ENCODE data around the gene OR4D11.

The OR4D11 gene

GRCh38 chr11:59503276-59503675, at the start of gene OR4D11:
Gene OR4D11, plus strand, starts transcription at chr11:59503576. Its CDS starts 0 bp downstream, at chr11:59503576.
- Histone ChIP-seq H3K36me3 (ENCODE audit: control insufficient read depth, insufficient read depth, low read length) (no peaks in the 10 kb centered on the region), H3K4me1 (ENCODE audit: control insufficient read depth, insufficient read depth, low read length) (no peaks in the 10 kb centered on the region), H3K9ac (ENCODE audit: low read depth, low read length) (no peak within 1 kb of the TSS), H3K4me3 (ENCODE audit: low read depth, low read length) (no peak within 1 kb of the TSS), H3K9me3 (ENCODE audit: control insufficient read depth, insufficient read depth, low read length) (no peaks in the 10 kb centered on the region), H3K27me3 (ENCODE audit: control insufficient read depth, insufficient read depth, low read length) (no peaks in the 10 kb centered on the region), H3K27ac (ENCODE audit: low read depth, low read length) (no peak within 1 kb of the TSS)

DNA sequence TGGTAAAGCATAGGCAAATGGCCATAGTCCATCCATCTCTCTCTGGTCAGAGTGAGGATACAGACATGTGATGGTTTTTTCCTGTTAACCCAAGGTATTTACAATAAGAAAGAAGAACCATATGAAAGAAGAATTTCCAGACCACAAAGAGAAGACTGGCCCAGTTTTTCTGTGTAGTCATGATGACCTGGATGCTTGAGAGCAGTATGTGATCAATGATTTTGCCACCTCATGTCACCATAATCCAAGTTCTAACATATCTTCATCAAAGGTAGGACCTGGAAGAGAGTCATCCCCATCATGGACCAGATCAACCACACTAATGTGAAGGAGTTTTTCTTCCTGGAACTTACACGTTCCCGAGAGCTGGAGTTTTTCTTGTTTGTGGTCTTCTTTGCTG, 46.7 kb upstream of the OR4D11 start, which contains the start of gene OR4D6:
OR4D6 (plus strand) TSS at position 301 of the 400 bp plus-strand sequence; CDS start at position 301, 0 bp downstream.
- Histone ChIP-seq H3K4me3 (ENCODE audit: low read depth, low read length) (no peak within 1 kb of the TSS), H3K36me3 (ENCODE audit: control insufficient read depth, insufficient read depth, low read length) (no peaks in the 10 kb centered on the region), H3K4me1 (ENCODE audit: control insufficient read depth, insufficient read depth, low read length) (no peaks in the 10 kb centered on the region), H3K27ac (ENCODE audit: low read depth, low read length) (no peak within 1 kb of the TSS), H3K9me3 (ENCODE audit: control insufficient read depth, insufficient read depth, low read length) (no peaks in the 10 kb centered on the region), H3K9ac (ENCODE audit: low read depth, low read length) (no peak within 1 kb of the TSS), H3K27me3 (ENCODE audit: control insufficient read depth, insufficient read depth, low read length) (no peaks in the 10 kb centered on the region)

DNA sequence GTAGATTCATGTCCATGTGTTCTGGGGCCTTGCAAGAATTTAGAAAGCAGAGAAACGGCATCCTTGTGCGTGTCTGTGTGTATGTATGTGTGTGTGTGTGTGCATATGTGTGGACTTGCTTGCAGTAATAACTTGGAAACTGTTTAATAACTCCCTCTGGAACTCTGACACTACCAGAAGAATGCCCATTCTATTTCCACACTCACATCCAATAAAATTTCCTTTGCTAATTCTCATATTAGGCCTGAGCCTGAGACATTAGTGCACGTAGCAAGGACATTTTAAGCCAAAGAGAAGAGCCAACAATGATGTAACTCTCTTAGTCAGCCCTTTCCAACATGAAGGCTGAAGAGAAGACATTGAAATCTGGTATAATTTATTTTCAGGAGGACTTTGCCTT, 43.5 kb upstream of the OR4D11 start:
- Histone ChIP-seq H3K4me3 (ENCODE audit: low read depth, low read length) (no peak overlapping the region), H3K27me3 (ENCODE audit: control insufficient read depth, insufficient read depth, low read length) (no peaks in the 10 kb centered on the region)

GRCh38 chr11:59463190-59463641, 40.2 kb upstream of the OR4D11 start:
- no peak overlapping the region for H3K4me3 ChIP-seq (ENCODE audit: low read depth, low read length)

More for the DNA sequence above, 43.5 kb upstream of the OR4D11 start:
- no peak overlapping the region for H3K9ac ChIP-seq (ENCODE audit: low read depth, low read length)
- no peak overlapping the region for H3K27ac ChIP-seq (ENCODE audit: low read depth, low read length)
- H3K4me1 ChIP-seq (ENCODE audit: control insufficient read depth, insufficient read depth, low read length): no peaks in the 10 kb centered on the region
- H3K9me3 ChIP-seq (ENCODE audit: control insufficient read depth, insufficient read depth, low read length): no peaks in the 10 kb centered on the region
- H3K36me3 ChIP-seq (ENCODE audit: control insufficient read depth, insufficient read depth, low read length): no peaks in the 10 kb centered on the region

DNA sequence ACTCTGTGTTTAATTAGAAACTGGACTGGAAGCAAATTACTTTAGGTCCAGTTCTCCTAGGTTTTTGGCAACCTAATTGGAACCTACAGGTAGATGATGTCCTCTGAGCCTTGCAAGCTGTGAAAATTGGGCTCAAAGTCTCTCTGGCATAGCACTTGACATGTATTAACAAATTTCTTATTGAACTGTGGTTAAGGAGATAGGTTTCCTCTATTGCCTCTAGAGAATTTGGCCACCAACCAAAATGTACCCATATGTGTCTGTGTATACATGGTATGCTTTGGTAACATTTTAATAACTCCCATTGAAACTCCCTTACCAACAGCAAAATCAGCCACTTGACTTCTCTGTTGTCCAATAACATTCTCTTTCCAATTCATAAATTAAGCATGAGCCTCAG, 30.4 kb upstream of the OR4D11 start, which contains the start of gene OR4D10:
OR4D10 (plus strand) TSS at position 301 of the 400 bp plus-strand sequence. CDS start 4,115 bp downstream, outside the sequence.
- no peaks in the 10 kb centered on the region for H3K27me3 ChIP-seq (ENCODE audit: control insufficient read depth, insufficient read depth, low read length)
- no peaks in the 10 kb centered on the region for H3K9me3 ChIP-seq (ENCODE audit: control insufficient read depth, insufficient read depth, low read length)
- no peak within 1 kb of the TSS for H3K9ac ChIP-seq (ENCODE audit: low read depth, low read length)

More at GRCh38 chr11:59463190-59463641, 40.2 kb upstream of the OR4D11 start:
- Histone ChIP-seq H3K4me1 (ENCODE audit: control insufficient read depth, insufficient read depth, low read length) (no peaks in the 10 kb centered on the region), H3K9ac (ENCODE audit: low read depth, low read length) (no peak overlapping the region), H3K9me3 (ENCODE audit: control insufficient read depth, insufficient read depth, low read length) (no peaks in the 10 kb centered on the region), H3K27me3 (ENCODE audit: control insufficient read depth, insufficient read depth, low read length) (no peaks in the 10 kb centered on the region), H3K36me3 (ENCODE audit: control insufficient read depth, insufficient read depth, low read length) (no peaks in the 10 kb centered on the region), H3K27ac (ENCODE audit: low read depth, low read length) (no peak overlapping the region)

GRCh38 chr11:59475176-59475575, 28.2 kb upstream of the OR4D11 start:
- Histone ChIP-seq H3K36me3 (ENCODE audit: control insufficient read depth, insufficient read depth, low read length) (no peaks in the 10 kb centered on the region), H3K9ac (ENCODE audit: low read depth, low read length) (no peak overlapping the region), H3K9me3 (ENCODE audit: control insufficient read depth, insufficient read depth, low read length) (no peaks in the 10 kb centered on the region), H3K4me3 (ENCODE audit: low read depth, low read length) (no peak overlapping the region), H3K27me3 (ENCODE audit: control insufficient read depth, insufficient read depth, low read length) (no peaks in the 10 kb centered on the region), H3K4me1 (ENCODE audit: control insufficient read depth, insufficient read depth, low read length) (no peaks in the 10 kb centered on the region), H3K27ac (ENCODE audit: low read depth, low read length) (no peak overlapping the region)

More for the DNA sequence above, 30.4 kb upstream of the OR4D11 start, which contains the start of gene OR4D10:
- Histone ChIP-seq H3K27ac (ENCODE audit: low read depth, low read length) (no peak within 1 kb of the TSS), H3K36me3 (ENCODE audit: control insufficient read depth, insufficient read depth, low read length) (no peaks in the 10 kb centered on the region), H3K4me3 (ENCODE audit: low read depth, low read length) (no peak within 1 kb of the TSS), H3K4me1 (ENCODE audit: control insufficient read depth, insufficient read depth, low read length) (no peaks in the 10 kb centered on the region)

DNA sequence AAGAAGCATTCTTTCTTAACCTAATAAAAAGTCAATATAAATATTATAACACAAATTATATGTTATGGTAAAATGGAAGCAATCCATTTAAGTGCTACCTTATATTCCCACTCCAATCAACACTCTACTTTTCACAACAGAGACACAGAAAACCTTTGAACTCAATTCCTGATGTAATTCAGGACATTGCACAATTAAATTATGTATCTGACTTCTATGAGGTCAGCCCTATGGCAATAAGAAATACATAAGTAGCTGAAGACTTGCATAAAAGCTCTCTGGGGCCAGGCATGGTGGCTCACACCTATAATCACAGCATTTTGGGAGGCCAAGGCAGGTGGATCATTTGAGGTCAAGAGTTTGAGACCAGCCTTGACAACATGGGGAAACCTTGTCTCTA, 23.5 kb upstream of the OR4D11 start:
- no peaks in the 10 kb centered on the region for H3K36me3 ChIP-seq (ENCODE audit: control insufficient read depth, insufficient read depth, low read length)
- H3K4me1 ChIP-seq (ENCODE audit: control insufficient read depth, insufficient read depth, low read length): no peaks in the 10 kb centered on the region
- no peak overlapping the region for H3K9ac ChIP-seq (ENCODE audit: low read depth, low read length)
- no peak overlapping the region for H3K27ac ChIP-seq (ENCODE audit: low read depth, low read length)
- no peaks in the 10 kb centered on the region for H3K9me3 ChIP-seq (ENCODE audit: control insufficient read depth, insufficient read depth, low read length)
- H3K27me3 ChIP-seq (ENCODE audit: control insufficient read depth, insufficient read depth, low read length): no peaks in the 10 kb centered on the region
- H3K4me3 ChIP-seq (ENCODE audit: low read depth, low read length): no peak overlapping the region

DNA sequence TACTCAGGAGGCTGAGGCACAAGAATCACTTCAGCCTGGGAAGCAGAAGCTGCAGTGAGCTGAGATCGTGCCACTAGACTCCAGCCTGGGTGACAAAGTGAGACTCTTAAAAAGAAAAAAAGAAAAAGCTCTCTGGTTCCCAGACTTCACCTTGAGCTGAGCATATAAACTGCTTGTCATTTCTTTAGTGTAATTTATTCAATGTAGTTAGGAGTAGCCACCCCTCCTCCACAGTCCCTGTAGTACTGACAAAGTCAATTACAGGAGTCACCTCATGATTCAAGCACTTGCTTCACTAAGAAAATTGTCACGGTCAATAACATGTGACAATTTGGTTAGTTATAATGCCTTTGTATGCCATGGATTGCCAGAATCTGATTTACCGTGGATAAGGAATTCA, 23.0 kb upstream of the OR4D11 start:
- no peak overlapping the region for H3K4me3 ChIP-seq (ENCODE audit: low read depth, low read length)
- H3K36me3 ChIP-seq (ENCODE audit: control insufficient read depth, insufficient read depth, low read length): no peaks in the 10 kb centered on the region
- H3K9ac ChIP-seq (ENCODE audit: low read depth, low read length): no peak overlapping the region
- H3K27ac ChIP-seq (ENCODE audit: low read depth, low read length): no peak overlapping the region
- H3K4me1 ChIP-seq (ENCODE audit: control insufficient read depth, insufficient read depth, low read length): no peaks in the 10 kb centered on the region
- no peaks in the 10 kb centered on the region for H3K27me3 ChIP-seq (ENCODE audit: control insufficient read depth, insufficient read depth, low read length)
- no peaks in the 10 kb centered on the region for H3K9me3 ChIP-seq (ENCODE audit: control insufficient read depth, insufficient read depth, low read length)

GRCh38 chr11:59501931-59502330, 1.4 kb upstream of the OR4D11 start:
- no peak overlapping the region for H3K27ac ChIP-seq (ENCODE audit: low read depth, low read length)
- H3K4me1 ChIP-seq (ENCODE audit: control insufficient read depth, insufficient read depth, low read length): no peaks in the 10 kb centered on the region
- H3K9ac ChIP-seq (ENCODE audit: low read depth, low read length): no peak overlapping the region
- no peaks in the 10 kb centered on the region for H3K9me3 ChIP-seq (ENCODE audit: control insufficient read depth, insufficient read depth, low read length)
- no peak overlapping the region for H3K4me3 ChIP-seq (ENCODE audit: low read depth, low read length)
- H3K36me3 ChIP-seq (ENCODE audit: control insufficient read depth, insufficient read depth, low read length): no peaks in the 10 kb centered on the region
- H3K27me3 ChIP-seq (ENCODE audit: control insufficient read depth, insufficient read depth, low read length): no peaks in the 10 kb centered on the region

DNA sequence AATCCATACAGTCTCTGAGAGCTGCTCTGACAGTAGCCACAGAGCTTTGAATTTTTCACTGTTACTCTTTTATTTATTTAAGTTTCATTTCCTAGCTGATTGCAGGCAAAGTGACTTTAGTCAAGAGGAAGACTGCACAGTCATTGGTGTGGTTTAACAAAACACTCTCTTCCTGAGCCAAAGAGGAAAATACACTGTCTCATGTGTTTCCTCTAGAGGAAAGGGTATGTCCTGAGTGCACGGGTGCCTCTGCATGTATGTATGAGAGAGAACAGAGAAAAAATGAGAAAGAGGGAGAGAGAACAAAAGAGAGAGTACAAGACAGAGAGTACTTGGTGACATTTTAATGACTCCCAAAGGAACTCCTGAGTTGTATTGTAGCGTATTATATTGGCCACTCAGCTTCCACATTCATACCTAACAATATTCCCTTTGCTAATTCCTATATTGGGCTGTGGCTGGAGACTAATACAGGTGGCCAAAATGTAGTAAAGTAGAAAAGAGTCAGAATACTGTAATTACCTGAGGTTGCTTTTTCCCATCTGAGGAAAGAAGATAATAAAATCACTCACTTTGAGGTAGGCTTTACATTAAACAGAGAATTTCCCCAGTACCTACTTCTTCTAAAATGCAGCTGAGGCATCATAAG, 7.7 kb downstream of the OR4D11 start, which contains the start of gene OR4D9:
OR4D9 (plus strand) TSS at position 599 of the 649 bp plus-strand sequence. CDS start 3,374 bp downstream, outside the sequence.
- H3K4me1 ChIP-seq (ENCODE audit: control insufficient read depth, insufficient read depth, low read length): no peaks in the 10 kb centered on the region
- no peaks in the 10 kb centered on the region for H3K36me3 ChIP-seq (ENCODE audit: control insufficient read depth, insufficient read depth, low read length)
- H3K27me3 ChIP-seq (ENCODE audit: control insufficient read depth, insufficient read depth, low read length): no peaks in the 10 kb centered on the region
- H3K27ac ChIP-seq (ENCODE audit: low read depth, low read length): no peak within 1 kb of the TSS
- no peak within 1 kb of the TSS for H3K4me3 ChIP-seq (ENCODE audit: low read depth, low read length)
- no peaks in the 10 kb centered on the region for H3K9me3 ChIP-seq (ENCODE audit: control insufficient read depth, insufficient read depth, low read length)
- H3K9ac ChIP-seq (ENCODE audit: low read depth, low read length): no peak within 1 kb of the TSS

DNA sequence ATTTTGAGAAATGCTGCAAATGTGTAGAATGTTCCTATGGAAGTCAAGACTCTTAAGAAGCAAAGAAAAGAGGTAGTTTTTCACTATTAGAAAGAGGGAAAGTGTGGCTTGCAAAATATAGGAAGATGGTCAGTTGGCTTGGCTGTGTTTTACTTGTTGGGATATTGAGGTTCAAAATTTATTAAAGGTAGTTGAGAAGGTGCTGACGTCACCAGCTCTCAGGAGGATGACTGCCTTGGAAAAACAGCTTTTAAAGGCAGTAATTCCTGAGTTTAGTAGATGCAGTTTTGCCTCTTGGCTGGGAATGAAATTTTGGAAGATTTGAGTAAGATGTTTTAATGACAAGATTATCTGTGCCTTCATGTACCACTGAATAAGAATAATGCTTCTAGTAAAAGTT, 8.3 kb downstream of the OR4D11 start:
- no peak overlapping the region for H3K9ac ChIP-seq (ENCODE audit: low read depth, low read length)
- no peaks in the 10 kb centered on the region for H3K27me3 ChIP-seq (ENCODE audit: control insufficient read depth, insufficient read depth, low read length)
- H3K27ac ChIP-seq (ENCODE audit: low read depth, low read length): no peak overlapping the region
- H3K36me3 ChIP-seq (ENCODE audit: control insufficient read depth, insufficient read depth, low read length): no peaks in the 10 kb centered on the region
- no peaks in the 10 kb centered on the region for H3K4me1 ChIP-seq (ENCODE audit: control insufficient read depth, insufficient read depth, low read length)
- H3K9me3 ChIP-seq (ENCODE audit: control insufficient read depth, insufficient read depth, low read length): no peaks in the 10 kb centered on the region
- H3K4me3 ChIP-seq (ENCODE audit: low read depth, low read length): no peak overlapping the region
